Fibroblast of lung (primary cell): ENCODE measurements around the gene STEAP2. TPM values are rescaled to one million over a fixed set of nuclear protein-coding genes. Genes with fewer than 3 reads are reported as not detected.

Experiments
- DNase-seq, 2 donors: peaks; one replicate each; pipeline versions ENCODE4 v3.0.0 to v3.0.0-alpha.2; 2010; ENCODE audit warnings: low read depth in 2 of 2
- H2AFZ ChIP-seq: 2 replicates; pipeline ENCODE4 v1.5.1; 2012; ENCODE audit warnings: low read length, control low read depth, inconsistent platforms
- H3K27ac ChIP-seq: 2 replicates; pipeline ENCODE4 v1.5.1; 2011; ENCODE audit warnings: low read length, control low read depth; ENCODE audit not compliant: insufficient read depth
- H3K27me3 ChIP-seq: 2 replicates; pipeline ENCODE4 v1.5.1; 2011; ENCODE audit warnings: mild to moderate bottlenecking, low read length; ENCODE audit not compliant: control insufficient read depth, insufficient read depth
- H3K36me3 ChIP-seq: 2 replicates; pipeline ENCODE4 v1.5.1; 2011; ENCODE audit warnings: low read length; ENCODE audit not compliant: control insufficient read depth, insufficient read depth
- H3K4me1 ChIP-seq: 2 replicates; pipeline ENCODE4 v1.5.1; 2011; ENCODE audit warnings: low read length; ENCODE audit not compliant: control insufficient read depth, insufficient read depth; ENCODE audit errors: extremely low read depth
- H3K4me2 ChIP-seq: 2 replicates; pipeline ENCODE4 v1.5.1; 2011; ENCODE audit warnings: low read length, control low read depth; ENCODE audit not compliant: insufficient read depth; ENCODE audit errors: extremely low read depth
- H3K4me3 ChIP-seq, 4 experiments: fragments of 200-600 bp in 1 of 4; sonication (generic) in 1 of 4; replicated peaks in 1 of 4; 2 replicates each; pipeline ENCODE4 v1.5.1; 2011 to 2016; ENCODE audit warnings: low read length in 4 of 4, low read depth in 3 of 4, mild to moderate bottlenecking in 3 of 4, control low read depth in 2 of 4, inconsistent platforms in 1 of 4, mixed read lengths in 1 of 4; ENCODE audit not compliant: insufficient read depth in 1 of 4; ENCODE audit errors: control extremely low read depth in 1 of 4
- H3K79me2 ChIP-seq: 2 replicates; pipeline ENCODE4 v1.5.1; 2012; ENCODE audit warnings: mild to moderate bottlenecking, low read length, inconsistent platforms; ENCODE audit not compliant: control insufficient read depth, insufficient read depth
- H3K9ac ChIP-seq: 2 replicates; pipeline ENCODE4 v1.5.1; 2011; ENCODE audit warnings: mild to moderate bottlenecking, low read length, control low read depth; ENCODE audit not compliant: insufficient read depth
- H3K9me3 ChIP-seq: 2 replicates; pipeline ENCODE4 v1.5.1; 2012; ENCODE audit warnings: low read depth, low read length; ENCODE audit not compliant: control insufficient read depth, insufficient read depth
- H4K20me1 ChIP-seq: 2 replicates; pipeline ENCODE4 v1.5.1; 2011; ENCODE audit warnings: low read length; ENCODE audit not compliant: control insufficient read depth, insufficient read depth; ENCODE audit errors: extremely low read depth
- EZH2 ChIP-seq: IDR thresholded peaks from 2 replicates; pipeline ENCODE4 v1.5.1; 2012; ENCODE audit warnings: low read length, control low read depth, mild to moderate bottlenecking; ENCODE audit errors: missing control alignments
- polyA plus RNA-seq, 2 donors: library from polyadenylated mRNA; depleted of rRNA in 1 of 2; stranded (reverse) in 1 of 2; unstranded in 1 of 2; fragments of >200 nt; gene quantifications; 2 replicates each; pipeline ENCODE4 v1.2.1, GENCODE V29; 2011 to 2012; ENCODE audit warnings: missing spikeins in 1 of 2
- total RNA-seq: library from RNA; depleted of rRNA; stranded (reverse); fragments of >200 nt; gene quantifications from 2 replicates; pipeline ENCODE4 v1.2.1, GENCODE V29; 2014
- TF ChIP-seq, protein P1 (sequence below), 2 donors: IDR thresholded peaks in 1 of 2; conservative IDR thresholded peaks in 1 of 2; 1 replicate in 1 of 2; 2 replicates in 1 of 2; pipeline ENCODE4 v1.5.1; 2011 to 2012; ENCODE audit warnings: low read length in 2 of 2, control low read depth in 1 of 2, inconsistent platforms in 1 of 2, low read depth in 1 of 2, mild to moderate bottlenecking in 1 of 2

The STEAP2 gene
- total and polyA plus RNA-seq, 2 donors (not counting 1 experiment from before 2014, with no cell fraction given): 16.5 to 26.3 TPM

DNA sequence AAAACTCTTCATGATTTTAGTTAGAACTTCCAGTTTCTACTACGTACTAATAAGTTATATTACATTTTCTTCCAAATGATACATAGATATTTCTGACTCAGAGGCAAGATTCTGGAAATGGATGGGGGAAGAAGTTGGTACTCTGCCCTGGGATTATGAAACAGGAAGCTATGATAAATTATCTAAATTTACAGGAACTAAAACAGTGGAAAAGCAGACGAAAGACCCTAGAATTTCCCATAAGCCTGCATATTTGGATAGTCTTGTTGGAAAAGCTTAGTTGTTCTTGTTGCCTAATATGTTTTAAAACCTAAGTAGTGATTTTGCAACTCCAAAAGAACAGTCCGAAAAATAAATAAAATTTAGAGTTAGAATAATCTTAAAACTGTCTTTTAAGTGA, 55.3 kb downstream of the STEAP2 start:
- H4K20me1 ChIP-seq: no peaks in the 10 kb centered on the region
- DNase-seq: peak; percentile 49 to 90
- TF ChIP-seq EZH2: no peak
- TF ChIP-seq, protein P1, sequence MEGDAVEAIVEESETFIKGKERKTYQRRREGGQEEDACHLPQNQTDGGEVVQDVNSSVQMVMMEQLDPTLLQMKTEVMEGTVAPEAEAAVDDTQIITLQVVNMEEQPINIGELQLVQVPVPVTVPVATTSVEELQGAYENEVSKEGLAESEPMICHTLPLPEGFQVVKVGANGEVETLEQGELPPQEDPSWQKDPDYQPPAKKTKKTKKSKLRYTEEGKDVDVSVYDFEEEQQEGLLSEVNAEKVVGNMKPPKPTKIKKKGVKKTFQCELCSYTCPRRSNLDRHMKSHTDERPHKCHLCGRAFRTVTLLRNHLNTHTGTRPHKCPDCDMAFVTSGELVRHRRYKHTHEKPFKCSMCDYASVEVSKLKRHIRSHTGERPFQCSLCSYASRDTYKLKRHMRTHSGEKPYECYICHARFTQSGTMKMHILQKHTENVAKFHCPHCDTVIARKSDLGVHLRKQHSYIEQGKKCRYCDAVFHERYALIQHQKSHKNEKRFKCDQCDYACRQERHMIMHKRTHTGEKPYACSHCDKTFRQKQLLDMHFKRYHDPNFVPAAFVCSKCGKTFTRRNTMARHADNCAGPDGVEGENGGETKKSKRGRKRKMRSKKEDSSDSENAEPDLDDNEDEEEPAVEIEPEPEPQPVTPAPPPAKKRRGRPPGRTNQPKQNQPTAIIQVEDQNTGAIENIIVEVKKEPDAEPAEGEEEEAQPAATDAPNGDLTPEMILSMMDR (conservative IDR thresholded peaks at IDR 0.05 in 1 of 2, IDR thresholded peaks at IDR 0.05 in 1 of 2; ENCODE audit: low read depth in 1 of 2, low read length in 2 of 2): no peak
- H3K9ac ChIP-seq: no peak overlapping the region
- H3K9me3 ChIP-seq: no peaks in the 10 kb centered on the region
- H3K36me3 ChIP-seq: no peaks in the 10 kb centered on the region
- H3K4me2 ChIP-seq: peak overlapping the region; percentile 61
- no peaks in the 10 kb centered on the region for H3K79me2 ChIP-seq
- H2AFZ ChIP-seq: no peak overlapping the region
- H3K4me3 ChIP-seq: no peak overlapping the region
- H3K27me3 ChIP-seq: no peaks in the 10 kb centered on the region
- peak overlapping the region; percentile 15 for H3K27ac ChIP-seq
- H3K4me1 ChIP-seq: peaks cover 12% of the 10 kb centered on the region

DNA sequence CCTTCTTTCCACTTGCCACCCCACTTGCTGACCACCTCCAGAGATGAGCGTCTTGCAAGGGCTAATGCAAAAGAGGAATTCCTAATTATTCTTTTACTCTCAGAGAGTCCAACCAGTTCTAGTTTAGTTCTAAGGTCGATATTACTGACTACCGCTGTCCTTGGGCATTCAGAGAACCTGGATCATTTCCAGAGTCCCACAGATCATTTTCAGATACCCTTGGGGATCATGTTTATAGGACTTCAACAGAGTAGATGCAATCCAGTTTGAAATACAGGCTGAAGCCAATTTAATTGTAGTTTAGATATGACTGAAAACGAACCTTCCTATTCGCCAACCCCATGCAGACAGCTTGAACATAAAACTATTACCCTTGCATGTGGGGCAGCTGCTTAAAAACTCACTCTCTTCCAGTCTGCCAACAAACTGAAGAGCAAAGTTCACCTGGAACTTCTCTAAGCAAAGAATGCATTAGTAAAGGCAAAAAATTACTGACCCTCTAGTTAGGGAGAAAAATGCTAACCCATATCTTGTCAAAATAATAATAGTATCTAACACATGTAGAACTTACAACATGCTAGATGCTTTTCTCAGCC, 55.8 kb downstream of the STEAP2 start:
- H3K9me3 ChIP-seq: no peaks in the 10 kb centered on the region
- H4K20me1 ChIP-seq: no peaks in the 10 kb centered on the region
- no peak for TF ChIP-seq EZH2
- peaks cover 15% of the 10 kb centered on the region for H3K4me1 ChIP-seq
- peak overlapping the region; percentile 15 for H3K27ac ChIP-seq
- no peak for DNase-seq
- peak overlapping the region; percentile 61 for H3K4me2 ChIP-seq
- no peaks in the 10 kb centered on the region for H3K36me3 ChIP-seq
- no peaks in the 10 kb centered on the region for H3K79me2 ChIP-seq
- no peak overlapping the region for H2AFZ ChIP-seq
- no peak overlapping the region for H3K9ac ChIP-seq
- no peaks in the 10 kb centered on the region for H3K27me3 ChIP-seq
- H3K4me3 ChIP-seq: no peak overlapping the region

DNA sequence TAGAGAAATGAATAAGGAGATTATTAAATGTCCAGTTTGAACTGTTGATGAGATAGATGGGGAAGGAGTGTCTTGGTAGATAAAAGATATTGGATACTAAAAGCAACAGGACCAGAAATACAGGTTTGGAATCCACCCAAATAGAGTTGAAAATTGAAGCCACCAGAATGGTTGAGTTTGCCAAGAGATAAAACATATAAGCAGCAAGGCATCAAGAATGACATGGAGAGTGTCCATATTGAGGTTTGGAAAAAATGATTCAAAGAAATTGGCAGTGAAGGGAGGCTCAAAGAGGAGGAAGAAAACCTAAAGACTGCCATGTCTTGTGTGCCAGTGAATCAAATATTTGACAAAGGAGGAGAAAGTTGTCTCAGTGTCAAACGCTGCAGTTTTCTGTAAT, 57.6 kb downstream of the STEAP2 start:
- Histone ChIP-seq H4K20me1 (no peaks in the 10 kb centered on the region), H3K4me2 (no peak overlapping the region), H3K4me1 (peaks cover 18% of the 10 kb centered on the region), H3K79me2 (no peaks in the 10 kb centered on the region), H3K27ac (no peak overlapping the region), H3K4me3 (no peak overlapping the region), H3K9me3 (no peaks in the 10 kb centered on the region), H2AFZ (no peak overlapping the region), H3K36me3 (no peaks in the 10 kb centered on the region), H3K9ac (no peak overlapping the region), H3K27me3 (no peaks in the 10 kb centered on the region)
- DNase-seq: no peak
- TF ChIP-seq, protein P1 (conservative IDR thresholded peaks at IDR 0.05 in 1 of 2, IDR thresholded peaks at IDR 0.05 in 1 of 2; ENCODE audit: low read depth in 1 of 2, low read length in 2 of 2): no peak
- TF ChIP-seq EZH2: no peak
